Nephron progenitor cell (in vitro differentiated cells): Measurements from ENCODE around the gene SYNGR4.

ENCODE experiments used
- DNase-seq: peaks from one replicate; pipeline ENCODE4 v3.0.0; 2021
- H3K27ac Mint-ChIP-seq: 2 replicates; pipeline ENCODE4 v1.8.0; 2021; ENCODE audit warnings: mild to moderate bottlenecking, moderate library complexity, mixed read lengths
- H3K27me3 Mint-ChIP-seq: 2 replicates; pipeline ENCODE4 v1.8.0; 2021; ENCODE audit warnings: mild to moderate bottlenecking, low read depth, mixed read lengths; ENCODE audit not compliant: poor library complexity
- H3K36me3 Mint-ChIP-seq: 2 replicates; pipeline ENCODE4 v1.8.0; 2021; ENCODE audit warnings: low read depth, mixed read lengths
- H3K4me1 Mint-ChIP-seq: 2 replicates; pipeline ENCODE4 v1.8.0; 2021; ENCODE audit warnings: mixed read lengths
- H3K4me3 Mint-ChIP-seq: 2 replicates; pipeline ENCODE4 v1.8.0; 2021; ENCODE audit warnings: mild to moderate bottlenecking, moderate library complexity, mixed read lengths
- H3K9me3 Mint-ChIP-seq: 2 replicates; pipeline ENCODE4 v1.8.0; 2021; ENCODE audit warnings: mild to moderate bottlenecking, moderate library complexity, mixed read lengths
- TF ChIP-seq, protein P1 (sequence below): fragments of 200-600 bp; sonication (generic); IDR thresholded peaks from 2 replicates; pipeline ENCODE4 v1.5.0; 2021; ENCODE audit warnings: antibody characterized with exemption

The SYNGR4 gene

DNA sequence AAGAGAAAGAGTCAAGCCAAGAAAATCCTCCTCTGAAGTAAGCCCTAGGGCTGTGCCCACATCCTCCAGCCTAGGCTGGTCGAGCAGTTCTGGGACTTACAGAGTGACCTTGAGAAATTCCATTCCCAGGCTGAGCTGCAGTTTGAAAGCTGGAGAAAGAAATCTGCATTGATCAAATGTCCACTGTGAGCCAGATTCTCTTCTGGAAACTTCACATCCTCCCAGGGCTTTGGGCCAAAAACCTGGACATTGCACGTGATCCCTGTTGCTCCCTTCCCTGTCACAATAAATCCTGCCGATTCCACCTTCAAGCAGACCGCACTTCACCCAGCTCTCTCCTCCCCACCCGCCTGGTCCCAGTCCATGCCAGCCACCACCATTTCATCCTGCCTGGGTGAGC, 16.1 kb upstream of the SYNGR4 start:
- Mint-ChIP-seq H3K27ac (peak overlapping the region; percentile 73), H3K4me3 (no peak overlapping the region), H3K4me1 (peaks cover 23% of the 10 kb centered on the region), H3K27me3 (peaks cover 2% of the 10 kb centered on the region), H3K36me3 (no peaks in the 10 kb centered on the region), H3K9me3 (no peaks in the 10 kb centered on the region)
- no peak for DNase-seq
- TF ChIP-seq, protein P1, sequence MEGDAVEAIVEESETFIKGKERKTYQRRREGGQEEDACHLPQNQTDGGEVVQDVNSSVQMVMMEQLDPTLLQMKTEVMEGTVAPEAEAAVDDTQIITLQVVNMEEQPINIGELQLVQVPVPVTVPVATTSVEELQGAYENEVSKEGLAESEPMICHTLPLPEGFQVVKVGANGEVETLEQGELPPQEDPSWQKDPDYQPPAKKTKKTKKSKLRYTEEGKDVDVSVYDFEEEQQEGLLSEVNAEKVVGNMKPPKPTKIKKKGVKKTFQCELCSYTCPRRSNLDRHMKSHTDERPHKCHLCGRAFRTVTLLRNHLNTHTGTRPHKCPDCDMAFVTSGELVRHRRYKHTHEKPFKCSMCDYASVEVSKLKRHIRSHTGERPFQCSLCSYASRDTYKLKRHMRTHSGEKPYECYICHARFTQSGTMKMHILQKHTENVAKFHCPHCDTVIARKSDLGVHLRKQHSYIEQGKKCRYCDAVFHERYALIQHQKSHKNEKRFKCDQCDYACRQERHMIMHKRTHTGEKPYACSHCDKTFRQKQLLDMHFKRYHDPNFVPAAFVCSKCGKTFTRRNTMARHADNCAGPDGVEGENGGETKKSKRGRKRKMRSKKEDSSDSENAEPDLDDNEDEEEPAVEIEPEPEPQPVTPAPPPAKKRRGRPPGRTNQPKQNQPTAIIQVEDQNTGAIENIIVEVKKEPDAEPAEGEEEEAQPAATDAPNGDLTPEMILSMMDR = no peak

DNA sequence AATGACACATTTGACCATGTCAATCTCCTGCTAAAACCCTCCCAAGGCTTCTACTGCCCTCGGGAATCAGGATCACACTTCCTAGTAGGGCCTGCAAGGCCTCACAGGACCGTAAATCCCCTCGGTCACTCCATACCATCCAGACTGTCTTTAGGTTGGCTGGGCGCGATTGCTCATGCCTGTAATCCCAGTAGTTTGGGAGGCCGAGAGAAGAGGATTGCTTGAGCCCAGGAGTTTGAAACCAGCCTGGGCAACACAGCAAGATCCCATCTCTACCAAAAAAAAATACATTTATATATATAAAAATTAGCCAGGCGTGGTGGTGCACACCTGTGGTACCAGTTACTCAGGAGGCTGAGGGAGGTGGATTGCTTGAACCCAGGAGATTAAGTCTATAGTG, 15.4 kb upstream of the SYNGR4 start:
- Mint-ChIP-seq H3K27me3 (peaks cover 2% of the 10 kb centered on the region), H3K9me3 (no peaks in the 10 kb centered on the region), H3K27ac (no peak overlapping the region), H3K4me1 (peaks cover 27% of the 10 kb centered on the region), H3K36me3 (no peaks in the 10 kb centered on the region), H3K4me3 (no peak overlapping the region)
- TF ChIP-seq, protein P1 = no peak
- no peak for DNase-seq

DNA sequence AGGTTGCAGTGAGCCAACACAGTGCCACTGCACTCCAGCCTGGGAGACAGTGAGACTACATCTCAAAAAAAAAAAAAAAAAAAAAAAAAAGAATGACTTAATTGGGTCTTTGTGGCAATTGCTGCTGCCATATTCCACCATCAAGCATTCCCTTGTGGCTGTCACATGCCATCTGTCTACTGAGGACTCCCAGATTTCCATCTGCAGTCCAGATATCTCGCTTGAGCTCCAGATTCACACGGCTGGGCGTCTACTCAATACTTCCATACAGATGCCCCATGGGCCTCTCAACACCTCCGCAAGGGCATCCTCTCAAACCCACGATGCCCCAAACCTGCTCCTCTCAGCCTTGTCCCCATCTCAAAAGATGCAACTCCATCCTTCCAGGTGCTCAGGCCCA, 13.3 kb upstream of the SYNGR4 start:
- TF ChIP-seq, protein P1 = no peak
- Mint-ChIP-seq H3K4me1 (peaks cover 40% of the 10 kb centered on the region), H3K27me3 (peaks cover 2% of the 10 kb centered on the region), H3K4me3 (no peak overlapping the region), H3K9me3 (no peaks in the 10 kb centered on the region), H3K27ac (peak overlapping the region; percentile 45), H3K36me3 (no peaks in the 10 kb centered on the region)
- DNase-seq = no peak

DNA sequence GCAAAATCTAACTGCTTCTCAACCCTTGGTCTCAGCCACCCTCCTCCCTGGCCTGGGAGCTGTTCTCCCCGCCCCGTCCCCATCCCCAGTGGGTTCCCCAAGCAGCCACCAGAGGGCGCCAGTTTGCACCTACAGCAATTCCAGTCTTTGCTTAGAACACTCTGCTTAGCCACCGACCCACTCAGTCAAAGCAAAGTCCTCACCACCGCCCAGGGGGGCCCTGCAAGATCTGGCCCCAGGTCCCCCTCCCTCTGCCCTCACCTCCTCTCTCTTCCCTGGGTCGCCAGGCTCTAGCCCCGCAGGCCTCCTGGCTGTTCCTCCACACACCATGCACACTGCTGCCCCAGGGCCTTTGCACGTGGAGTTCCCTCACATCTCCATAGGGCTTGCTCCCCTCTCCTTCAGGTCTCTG, 12.8 kb upstream of the SYNGR4 start:
- Mint-ChIP-seq H3K9me3 (no peaks in the 10 kb centered on the region), H3K36me3 (no peaks in the 10 kb centered on the region), H3K27ac (no peak overlapping the region), H3K4me3 (no peak overlapping the region), H3K27me3 (peaks cover 2% of the 10 kb centered on the region), H3K4me1 (peaks cover 37% of the 10 kb centered on the region)
- peak; percentile 81 for DNase-seq
- TF ChIP-seq, protein P1 = peak; percentile 67

DNA sequence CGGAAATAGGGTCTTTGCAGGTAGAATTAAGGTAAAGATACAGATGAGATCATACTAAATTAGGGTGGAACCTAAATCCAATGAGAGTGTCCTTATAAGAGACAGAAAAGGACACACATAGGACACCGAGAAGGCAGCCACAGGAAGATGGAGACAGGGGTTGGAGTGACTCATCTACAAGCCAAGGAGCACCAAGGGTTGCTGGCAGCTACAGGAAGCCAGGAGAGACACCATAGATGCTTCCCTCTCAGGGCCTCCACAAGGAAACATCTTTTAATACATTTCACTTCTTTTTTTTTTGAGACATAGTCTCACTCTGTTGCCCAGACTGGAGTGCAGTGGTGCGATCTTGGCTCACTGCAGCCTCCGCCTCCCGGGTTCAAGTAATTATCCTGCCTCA, 10.5 kb upstream of the SYNGR4 start:
- Mint-ChIP-seq H3K9me3 (no peaks in the 10 kb centered on the region), H3K36me3 (peaks cover 5% of the 10 kb centered on the region), H3K27me3 (peaks cover 2% of the 10 kb centered on the region), H3K27ac (peak overlapping the region; percentile 28), H3K4me3 (no peak overlapping the region), H3K4me1 (peaks cover 26% of the 10 kb centered on the region)
- TF ChIP-seq, protein P1 = no peak
- no peak for DNase-seq

DNA sequence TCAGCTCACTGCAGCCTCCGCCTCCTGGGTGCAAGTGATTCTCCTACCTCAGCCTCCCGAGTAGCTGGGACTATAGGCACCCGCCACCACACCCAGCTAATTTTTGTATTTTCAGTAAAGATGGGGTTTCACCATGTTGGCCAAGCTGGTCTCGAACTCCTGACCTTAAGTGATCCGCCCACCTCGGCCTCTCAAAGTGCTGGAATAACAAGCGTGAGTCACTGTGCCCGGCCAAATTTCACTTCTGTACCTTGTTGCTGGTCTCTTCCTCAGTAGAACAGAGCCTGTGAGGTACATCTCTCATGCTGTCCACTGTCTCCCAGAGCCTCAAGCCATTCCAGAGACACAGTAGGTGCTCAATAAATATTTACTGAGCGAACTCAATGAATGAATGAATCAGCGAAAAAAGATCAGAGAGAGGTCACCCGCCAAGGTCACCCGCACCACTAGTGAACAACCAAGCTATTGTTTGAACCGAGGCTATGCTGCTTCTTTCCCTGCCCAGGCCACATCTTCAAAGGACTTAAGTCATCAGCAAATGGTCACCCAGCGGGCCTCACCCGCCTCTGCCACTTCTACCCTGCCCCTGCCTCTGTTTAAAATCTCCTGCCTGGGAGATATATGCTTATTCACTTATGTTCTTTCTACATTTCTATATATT, 9.7 kb upstream of the SYNGR4 start:
- Mint-ChIP-seq H3K36me3 (peaks cover 6% of the 10 kb centered on the region), H3K4me3 (no peak overlapping the region), H3K27ac (peak overlapping the region; percentile 25), H3K27me3 (peaks cover 2% of the 10 kb centered on the region), H3K9me3 (no peaks in the 10 kb centered on the region), H3K4me1 (peaks cover 27% of the 10 kb centered on the region)
- TF ChIP-seq, protein P1 = no peak
- DNase-seq = no peak
